NCI-H748 (cell line): Measurements from ENCODE around the gene LPIN1.
"Not testable (repeated sequence)": the region's sequence is repeated elsewhere in the genome, so short reads cannot be mapped to it uniquely, and the experiment has no call there.

Experiments used
- DNase-seq: peaks from one replicate; lab custom pipeline; 2025; ENCODE audit not compliant: unreplicated experiment; lab: John Stamatoyannopoulos, UW

Gene LPIN1

GRCh38 chr2:11831415-11831814 lies 85.0 kb downstream of the LPIN1 start:
- DNase-seq, result no peak

DNA sequence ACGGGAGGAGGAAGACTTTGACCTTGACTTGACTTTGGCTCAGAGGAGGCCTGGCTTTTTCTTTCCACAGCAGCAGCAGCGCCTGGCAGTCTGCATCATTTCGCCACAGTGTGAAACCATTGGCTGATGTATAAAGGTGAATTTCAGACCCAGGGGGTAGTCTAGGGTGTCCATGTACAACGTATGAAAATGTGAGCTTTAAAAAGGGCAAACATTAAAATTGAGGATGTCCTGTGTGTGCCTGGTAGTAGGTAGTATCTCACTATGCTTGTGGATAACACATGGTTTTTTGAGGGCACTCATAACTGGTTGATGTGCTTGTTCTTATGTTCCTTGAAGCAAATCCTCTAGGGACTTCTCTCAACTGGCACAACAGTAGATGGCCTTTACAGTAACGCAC lies 86.1 kb downstream of the LPIN1 start:
- DNase-seq, result no peak

GRCh38 chr2:11833601-11834000 lies 87.2 kb downstream of the LPIN1 start:
- no peak for DNase-seq

DNA sequence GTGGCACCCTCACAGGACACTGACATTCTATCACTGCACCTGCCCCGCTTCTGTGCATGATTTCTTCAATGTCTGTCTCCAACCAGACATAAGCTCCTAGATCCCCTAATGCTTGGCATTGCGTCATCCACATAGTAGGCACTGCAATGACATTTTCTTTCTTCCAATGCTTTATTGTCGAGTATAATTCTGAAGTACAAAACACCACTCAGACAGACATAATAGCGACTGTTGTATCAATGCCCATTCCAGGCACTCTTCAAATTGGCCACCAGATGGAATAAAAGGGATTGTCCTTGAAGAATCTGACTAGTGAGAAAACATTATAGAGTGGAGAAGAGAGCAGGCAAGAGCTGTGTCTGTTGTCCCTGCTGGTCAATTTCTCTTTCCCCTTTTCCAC lies 89.0 kb downstream of the LPIN1 start:
- DNase-seq, result peak; percentile 31

GRCh38 chr2:11836647-11837219 lies 90.3 kb downstream of the LPIN1 start:
- no peak for DNase-seq

- DNase-seq, result no peak
Observed at GRCh38 chr2:11837875-11838734, 91.7 kb downstream of the LPIN1 start.

DNA sequence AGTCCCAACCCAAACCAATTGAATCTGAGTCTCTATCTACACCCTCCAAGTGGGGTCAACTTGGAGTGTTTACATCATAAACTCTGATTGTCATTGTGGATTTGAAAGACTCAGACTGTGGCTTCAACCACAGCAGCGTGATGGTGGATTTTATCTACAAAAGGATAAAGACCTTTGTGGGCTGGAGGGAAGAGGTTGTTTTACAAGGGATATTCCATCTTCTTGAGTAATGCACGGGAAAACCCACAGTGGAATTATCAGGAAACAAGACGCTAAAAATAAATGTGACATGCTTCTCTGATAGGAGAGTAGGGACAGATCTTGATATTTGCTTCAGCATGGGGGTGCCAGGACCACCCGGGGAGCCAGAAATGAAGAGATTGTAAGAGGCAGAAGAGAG lies 93.5 kb downstream of the LPIN1 start:
- peak; percentile 79 for DNase-seq

- peak; percentile 16 for DNase-seq
Observed at GRCh38 chr2:11842336-11842735, 95.9 kb downstream of the LPIN1 start.

- not testable (repeated sequence) for DNase-seq
Observed at GRCh38 chr2:11844798-11845197, 98.4 kb downstream of the LPIN1 start.

DNA sequence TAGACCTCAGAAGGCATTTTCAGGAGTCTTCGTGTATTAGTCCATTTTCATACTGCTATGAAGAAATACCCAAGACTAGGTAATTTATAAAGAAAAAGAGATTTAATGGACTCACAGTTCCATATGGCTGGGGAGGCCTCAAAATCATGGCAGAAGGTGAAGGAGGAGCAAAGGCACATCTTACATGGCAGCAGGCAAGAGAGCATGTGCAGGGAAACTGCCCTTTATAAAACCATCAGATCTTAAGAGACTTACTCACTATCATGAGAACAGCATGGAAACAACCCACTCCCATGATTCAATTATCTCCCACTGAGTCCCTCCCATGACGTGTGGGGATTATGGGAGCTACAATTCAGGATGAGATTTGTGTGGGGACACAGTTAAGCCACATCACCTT lies 101.5 kb downstream of the LPIN1 start:
- not testable (repeated sequence) for DNase-seq

DNA sequence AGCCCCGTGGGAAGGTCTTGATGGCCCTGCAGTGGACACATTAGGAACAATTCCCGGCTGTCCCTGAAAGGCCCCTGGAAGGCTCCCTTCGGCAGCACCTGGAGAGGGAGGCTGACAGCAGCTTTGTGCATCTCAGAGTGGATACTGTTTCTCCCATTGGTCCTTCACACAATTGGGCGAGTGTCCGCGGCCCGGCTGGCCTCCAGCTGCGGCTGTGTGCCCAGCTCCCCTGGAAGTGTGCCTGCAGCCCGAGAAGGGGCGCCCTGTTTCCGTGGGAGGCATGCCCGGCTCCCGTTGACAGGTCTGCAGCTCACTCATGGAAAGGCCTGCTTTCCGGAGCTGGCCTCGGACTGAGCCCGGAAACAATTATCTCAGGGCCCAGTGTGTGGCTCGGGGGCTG lies 103.7 kb downstream of the LPIN1 start:
- no peak for DNase-seq

GRCh38 chr2:11852526-11853196 lies 106.2 kb downstream of the LPIN1 start:
- DNase-seq, result no peak

DNA sequence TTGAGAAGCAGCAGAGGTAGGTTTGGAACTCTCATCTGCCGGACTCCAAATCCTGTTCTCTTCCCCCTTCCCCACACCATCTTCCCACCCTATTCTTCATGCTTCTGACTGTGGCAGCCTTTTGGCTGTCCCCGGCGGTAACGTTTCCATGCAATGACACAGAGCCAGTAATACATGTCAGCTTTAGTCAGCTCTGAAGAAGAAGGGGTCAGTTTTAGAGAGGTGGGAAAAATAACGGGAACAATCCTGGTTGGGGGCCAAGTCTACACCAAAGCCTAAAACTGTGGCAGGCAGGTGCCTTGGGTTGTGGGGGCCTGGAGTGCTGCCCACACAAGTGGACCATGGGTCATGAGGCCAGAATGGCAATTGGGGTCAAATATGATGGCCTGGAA lies 106.8 kb downstream of the LPIN1 start:
- no peak for DNase-seq

GRCh38 chr2:11855064-11855760 lies 108.8 kb downstream of the LPIN1 start:
- DNase-seq, result no peak

DNA sequence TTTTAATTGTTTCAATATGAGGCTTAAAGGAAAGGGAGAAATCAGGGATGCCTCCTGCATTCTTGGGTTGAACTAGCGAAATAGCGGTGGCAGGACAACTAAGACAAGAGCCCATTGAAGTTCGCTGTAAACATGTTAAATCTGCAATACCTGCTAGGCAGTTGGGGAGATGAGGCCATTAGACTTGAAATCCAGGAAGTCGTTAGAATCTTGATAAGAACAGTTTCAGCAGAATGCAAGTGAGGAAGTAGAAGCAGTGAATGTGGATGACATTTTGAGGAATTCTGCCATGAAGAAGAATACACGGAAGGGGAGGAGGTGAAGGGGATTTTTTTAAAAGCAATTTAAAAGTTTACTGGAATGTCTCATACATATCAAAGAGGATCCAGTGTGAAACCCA lies 109.7 kb downstream of the LPIN1 start:
- no peak for DNase-seq

DNA sequence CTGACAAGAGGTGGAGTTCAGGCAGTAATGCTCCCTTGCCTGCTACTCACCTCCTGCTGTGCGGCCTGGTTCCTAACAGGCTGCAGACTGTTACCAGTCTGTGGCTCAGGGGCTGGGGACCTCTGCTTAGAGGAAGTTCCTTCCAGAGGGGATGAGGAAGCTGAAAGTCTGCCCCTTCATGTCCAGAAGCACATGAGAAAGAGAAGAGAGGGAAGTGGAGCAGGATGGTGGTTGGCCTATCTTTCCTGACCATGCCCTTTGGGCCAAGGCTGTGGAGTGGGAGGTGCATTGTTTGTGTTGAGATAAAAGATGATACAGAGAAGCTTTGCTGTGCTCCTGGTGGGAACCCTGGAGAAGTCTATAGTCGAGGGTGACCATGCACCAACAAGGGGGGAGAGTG lies 112.5 kb downstream of the LPIN1 start:
- DNase-seq, result no peak

DNA sequence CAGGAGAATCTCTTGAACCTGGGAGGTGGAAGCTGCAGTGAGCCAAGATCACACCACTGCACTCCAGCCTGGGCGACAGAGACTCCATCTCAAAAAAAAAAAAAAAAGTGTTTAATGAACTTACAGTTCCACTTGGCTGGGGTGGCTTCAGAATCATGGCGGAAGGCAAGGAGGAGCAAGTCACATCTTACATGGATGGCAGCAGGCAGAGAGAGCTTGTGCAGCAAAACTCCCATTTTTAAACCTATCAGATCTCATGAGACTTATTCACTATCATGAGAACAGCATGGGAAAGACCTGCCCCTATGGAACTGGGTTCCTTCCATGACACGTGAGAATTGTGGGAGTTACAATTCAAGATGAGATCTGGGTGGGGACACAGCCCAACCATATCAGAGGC lies 113.5 kb downstream of the LPIN1 start:
- DNase-seq, result not testable (repeated sequence)

GRCh38 chr2:11861044-11861443 lies 114.6 kb downstream of the LPIN1 start:
- DNase-seq, result no peak

DNA sequence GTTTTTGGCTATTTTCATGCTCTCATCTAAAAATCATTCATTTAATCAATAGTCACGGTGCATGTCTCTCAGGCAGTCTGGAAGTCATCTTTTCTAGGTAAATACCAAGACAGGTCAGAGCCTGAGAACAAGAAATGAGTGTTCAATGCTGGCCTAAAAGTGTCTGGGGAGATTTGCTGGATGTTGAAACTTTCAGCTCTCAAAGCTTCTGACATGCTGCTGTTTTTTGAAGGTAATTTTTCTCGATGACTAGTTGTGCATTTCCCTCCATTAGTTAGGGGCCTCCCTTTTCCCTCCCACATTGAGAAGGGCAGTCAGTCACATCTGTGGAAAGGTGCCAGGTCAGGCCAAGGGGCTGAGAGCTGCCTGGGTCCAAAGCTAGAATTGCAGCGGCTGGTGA lies 115.6 kb downstream of the LPIN1 start:
- no peak for DNase-seq

GRCh38 chr2:11863103-11863502 lies 116.7 kb downstream of the LPIN1 start:
- DNase-seq, result no peak

DNA sequence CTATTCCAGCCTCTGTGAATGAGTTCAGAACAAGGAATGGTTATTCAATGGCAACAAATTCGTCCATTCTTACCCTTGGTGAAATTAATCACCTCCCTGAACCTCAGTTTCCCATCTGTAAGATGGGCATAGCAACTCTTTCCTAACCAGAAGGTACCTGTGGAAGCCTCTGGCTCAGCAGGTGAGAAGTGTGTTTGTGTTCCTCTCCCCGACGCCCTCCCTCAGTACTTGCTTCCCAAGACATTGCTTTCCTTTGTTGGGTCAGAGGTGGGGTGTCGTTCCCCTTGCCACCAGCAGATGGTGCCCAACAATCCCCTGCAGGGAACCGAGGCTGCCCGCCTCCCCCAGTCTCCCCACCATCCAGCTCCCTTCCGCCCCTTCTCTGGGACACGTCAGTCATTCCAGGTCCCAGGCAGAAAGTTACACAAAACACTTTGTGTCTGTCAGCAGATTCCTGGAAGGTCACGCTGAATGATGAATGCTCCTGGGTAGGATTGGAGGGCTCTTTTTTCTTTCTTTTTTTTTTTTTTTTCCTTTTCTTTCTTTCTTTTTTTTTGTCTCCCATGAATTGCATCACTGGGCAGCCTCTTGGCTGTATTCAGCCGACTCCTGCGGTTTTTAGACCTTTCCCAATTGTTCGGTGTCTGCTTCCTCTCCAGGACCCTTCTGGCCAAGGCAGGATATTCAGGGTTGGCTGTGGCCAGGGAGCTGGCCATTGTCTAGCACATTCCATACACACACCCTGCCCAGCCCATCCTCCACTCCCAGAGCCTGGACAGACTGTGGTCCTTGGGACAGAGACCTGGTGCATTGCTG lies 117.3 kb downstream of the LPIN1 start:
- DNase-seq, result peak; percentile 69
